CMK (cell line): ENCODE measurements around the gene EFCAB9.
"Not testable (repeated sequence)": the region's sequence is repeated elsewhere in the genome, so short reads cannot be mapped to it uniquely, and the experiment has no call there.

Experiments
- DNase-seq: peaks from one replicate; pipeline ENCODE4 v3.0.0-alpha.2; 2010; ENCODE audit warnings: low read depth

Gene EFCAB9

GRCh38 chr5:172188893-172189692, 4.9 kb upstream of the EFCAB9 start:
- DNase-seq = no peak

GRCh38 chr5:172189693-172190296, 4.2 kb upstream of the EFCAB9 start:
- no peak for DNase-seq

- DNase-seq = no peak
These were observed 1.2 kb downstream of the EFCAB9 start for GRCh38 chr5:172194985-172195774.

- not testable (repeated sequence) for DNase-seq
These were observed 3.8 kb downstream of the EFCAB9 start for GRCh38 chr5:172197775-172198174.

- DNase-seq = no peak
These were observed 5.5 kb downstream of the EFCAB9 start for GRCh38 chr5:172199446-172199845.

GRCh38 chr5:172200476-172200875, 6.5 kb downstream of the EFCAB9 start:
- DNase-seq = no peak

GRCh38 chr5:172205984-172206383, 12.0 kb downstream of the EFCAB9 start:
- not testable (repeated sequence) for DNase-seq

- DNase-seq = no peak
These were observed 13.5 kb downstream of the EFCAB9 start for GRCh38 chr5:172207511-172207910.

- no peak for DNase-seq
These were observed 15.7 kb downstream of the EFCAB9 start for GRCh38 chr5:172209714-172210113.

- DNase-seq = no peak
These were observed 17.7 kb downstream of the EFCAB9 start for GRCh38 chr5:172211676-172212075.

GRCh38 chr5:172213126-172213525, 19.2 kb downstream of the EFCAB9 start:
- no peak for DNase-seq

GRCh38 chr5:172216345-172216744, 22.4 kb downstream of the EFCAB9 start:
- DNase-seq = no peak

- no peak for DNase-seq
These were observed 25.3 kb downstream of the EFCAB9 start for GRCh38 chr5:172219296-172219695.

- no peak for DNase-seq
These were observed 30.2 kb downstream of the EFCAB9 start for GRCh38 chr5:172223901-172224873.

- DNase-seq = no peak
These were observed 31.0 kb downstream of the EFCAB9 start for GRCh38 chr5:172224996-172225395.

GRCh38 chr5:172229904-172230303, 35.9 kb downstream of the EFCAB9 start:
- no peak for DNase-seq

GRCh38 chr5:172234031-172234430, 40.1 kb downstream of the EFCAB9 start:
- no peak for DNase-seq

GRCh38 chr5:172235132-172235780, 41.3 kb downstream of the EFCAB9 start:
- DNase-seq = no peak

- no peak for DNase-seq
These were observed 42.1 kb downstream of the EFCAB9 start for GRCh38 chr5:172235827-172236736.

GRCh38 chr5:172238334-172238733, 44.4 kb downstream of the EFCAB9 start:
- DNase-seq = no peak
